IMR-90 (cell line): ENCODE measurements around the gene CWC27. TPM values are rescaled to one million over a fixed set of nuclear protein-coding genes. Genes with fewer than 3 reads are reported as not detected.
A peak's percentile ranks its signal among the peaks of the same experiment; 100 is the strongest.

Experiments
- ATAC-seq: fragments of 200-7000 bp; cut with Tn5 transposase; 2 replicates; pipeline ENCODE4 v1.9.1; 2020; ENCODE audit warnings: low read depth, mild to moderate bottlenecking, moderate library complexity
- BruUV-seq: library from RNA; stranded (reverse); fragments of 400-500 nt; replicated peaks from 2 replicates; lab custom pipeline; 2021; lab: Mats Ljungman, UMichigan
- CTCF ChIA-PET: fragments of 300-600 bp; formaldehyde crosslinking; extraction: SDS; loops from one replicate; lab custom pipeline; 2021; ENCODE audit warnings: antibody characterized with exemption; lab: Yijun Ruan, JAX
- POLR2A ChIA-PET: fragments of 300-600 bp; sonication (Branson Sonifier 250); formaldehyde crosslinking; loops from one replicate; lab custom pipeline; 2022; ENCODE audit warnings: antibody characterized with exemption; ENCODE audit not compliant: unreplicated experiment; lab: Charles Lee
- DNase-seq: peaks from one replicate; pipeline ENCODE4 v3.0.0; 2013
- H2AFZ ChIP-seq: replicated peaks from 2 replicates; pipeline ENCODE3; 2013; ENCODE audit warnings: low read length, mild to moderate bottlenecking; ENCODE audit not compliant: poor library complexity
- H2AK5ac ChIP-seq: 2 replicates; pipeline ENCODE4 v1.6.1; 2013; ENCODE audit warnings: low read depth, low read length, inconsistent platforms
- H2AK9ac ChIP-seq: replicated peaks from 2 replicates; pipeline ENCODE3; 2013; ENCODE audit warnings: mild to moderate bottlenecking, low read depth, low read length, moderate library complexity; ENCODE audit not compliant: poor library complexity
- H2BK120ac ChIP-seq: 2 replicates; pipeline ENCODE4 v1.6.1; 2013; ENCODE audit warnings: low read depth, low read length, inconsistent platforms
- H2BK15ac ChIP-seq: 3 replicates; pipeline ENCODE4 v1.6.1; 2013; ENCODE audit warnings: low read depth, low read length, inconsistent platforms
- H2BK20ac ChIP-seq: 2 replicates; pipeline ENCODE4 v1.6.1; 2013; ENCODE audit warnings: low read depth, mild to moderate bottlenecking, inconsistent platforms, low read length, moderate library complexity
- H2BK5ac ChIP-seq: 2 replicates; pipeline ENCODE4 v1.6.1; 2013; ENCODE audit warnings: mild to moderate bottlenecking, low read depth, low read length, inconsistent platforms; ENCODE audit not compliant: poor library complexity, severe bottlenecking
- H3K14ac ChIP-seq: replicated peaks from 2 replicates; pipeline ENCODE4 v1.6.1; 2013; ENCODE audit warnings: low read depth, low read length, inconsistent platforms
- H3K18ac ChIP-seq: 2 replicates; pipeline ENCODE4 v1.6.1; 2013; ENCODE audit warnings: low read depth, low read length, control low read depth
- H3K23ac ChIP-seq: 2 replicates; pipeline ENCODE4 v1.6.1; 2013; ENCODE audit warnings: low read depth, low read length, inconsistent platforms
- H3K27ac ChIP-seq: 2 replicates; pipeline ENCODE4 v1.5.1; 2013; ENCODE audit warnings: mild to moderate bottlenecking, control low read depth, low read length; ENCODE audit not compliant: insufficient read depth
- H3K27me3 ChIP-seq: 2 replicates; pipeline ENCODE4 v1.6.1; 2013; ENCODE audit warnings: low read length; ENCODE audit not compliant: control insufficient read depth, insufficient read depth
- H3K36me3 ChIP-seq: 2 replicates; pipeline ENCODE4 v1.6.1; 2013; ENCODE audit warnings: low read length, mixed read lengths; ENCODE audit not compliant: control insufficient read depth, insufficient read depth
- H3K4ac ChIP-seq: 2 replicates; pipeline ENCODE4 v1.6.1; 2013; ENCODE audit warnings: low read depth, low read length, inconsistent platforms
- H3K4me1 ChIP-seq: 2 replicates; pipeline ENCODE4 v1.6.1; 2013; ENCODE audit warnings: low read length, mixed read lengths; ENCODE audit not compliant: control insufficient read depth, insufficient read depth
- H3K4me2 ChIP-seq: 2 replicates; pipeline ENCODE4 v1.6.1; 2013; ENCODE audit warnings: low read depth, mild to moderate bottlenecking, control low read depth, low read length, moderate library complexity
- H3K4me3 ChIP-seq: 2 replicates; pipeline ENCODE4 v1.5.1; 2013; ENCODE audit warnings: low read depth, mild to moderate bottlenecking, control low read depth, low read length, moderate library complexity; ENCODE audit not compliant: insufficient read depth
- H3K56ac ChIP-seq: 2 replicates; pipeline ENCODE4 v1.6.1; 2013; ENCODE audit warnings: low read length, inconsistent platforms; ENCODE audit not compliant: insufficient read depth; ENCODE audit errors: extremely low read depth
- H3K79me1 ChIP-seq, 2 experiments: 2 replicates each; pipeline ENCODE4 v1.6.1; 2013; ENCODE audit warnings: low read length in 2 of 2, inconsistent platforms in 1 of 2, low read depth in 1 of 2
- H3K9ac ChIP-seq: 2 replicates; pipeline ENCODE4 v1.6.1; 2013; ENCODE audit warnings: low read depth, low read length, control low read depth
- H3K9me1 ChIP-seq: 2 replicates; pipeline ENCODE4 v1.6.1; 2013; ENCODE audit warnings: low read length, inconsistent platforms; ENCODE audit not compliant: insufficient read depth
- H3K9me3 ChIP-seq: 2 replicates; pipeline ENCODE4 v1.6.1; 2013; ENCODE audit warnings: low read length; ENCODE audit not compliant: control insufficient read depth, insufficient read depth
- H4K20me1 ChIP-seq: 2 replicates; pipeline ENCODE4 v1.6.1; 2013; ENCODE audit warnings: low read length, inconsistent platforms; ENCODE audit not compliant: insufficient read depth
- H4K5ac ChIP-seq: 2 replicates; pipeline ENCODE4 v1.6.1; 2013; ENCODE audit warnings: mild to moderate bottlenecking, low read depth, low read length, control low read depth
- H4K8ac ChIP-seq, 2 experiments: 2 replicates each; pipeline ENCODE4 v1.6.1; 2013; ENCODE audit warnings: low read depth in 2 of 2, low read length in 2 of 2, control low read depth in 1 of 2, inconsistent platforms in 1 of 2
- H4K91ac ChIP-seq: 2 replicates; pipeline ENCODE4 v1.6.1; 2013; ENCODE audit warnings: low read depth, low read length, inconsistent platforms; ENCODE audit not compliant: insufficient read depth
- BHLHE40 ChIP-seq: fragments of 150-350 bp; IDR thresholded peaks from 2 replicates; pipeline ENCODE4 v1.6.1; 2016; ENCODE audit warnings: mild to moderate bottlenecking, low read depth, low read length
- CEBPB ChIP-seq: IDR thresholded peaks from 2 replicates; pipeline ENCODE4 v1.6.1; 2012; ENCODE audit warnings: low read depth, low read length, improper control_type of control experiment
- CHD1 ChIP-seq: IDR thresholded peaks from 2 replicates; pipeline ENCODE4 v1.6.1; 2012; ENCODE audit warnings: low read depth, low read length, improper control_type of control experiment
- FOS ChIP-seq: fragments of 150-350 bp; IDR thresholded peaks from 2 replicates; pipeline ENCODE4 v1.6.1; 2016; ENCODE audit warnings: low read depth, low read length
- MAFK ChIP-seq: IDR thresholded peaks from 2 replicates; pipeline ENCODE4 v1.6.1; 2012; ENCODE audit warnings: low read depth, low read length, improper control_type of control experiment
- MAZ ChIP-seq: IDR thresholded peaks from 2 replicates; pipeline ENCODE4 v1.6.1; 2012; ENCODE audit warnings: low read depth, mild to moderate bottlenecking, low read length, improper control_type of control experiment, moderate library complexity, borderline replicate concordance
- MXI1 ChIP-seq: IDR thresholded peaks from 2 replicates; pipeline ENCODE4 v1.6.1; 2012; ENCODE audit warnings: low read depth, mild to moderate bottlenecking, low read length, moderate library complexity, borderline replicate concordance
- NFE2L2 ChIP-seq: fragments of 150-350 bp; IDR thresholded peaks from 2 replicates; pipeline ENCODE4 v1.6.1; 2016; ENCODE audit warnings: low read depth, mild to moderate bottlenecking, low read length
- POLR2A ChIP-seq: IDR thresholded peaks from 2 replicates; pipeline ENCODE4 v1.6.1; 2012; ENCODE audit warnings: mild to moderate bottlenecking, low read depth, low read length
- RCOR1 ChIP-seq: IDR thresholded peaks from 2 replicates; pipeline ENCODE4 v1.6.1; 2012; ENCODE audit warnings: mild to moderate bottlenecking, low read length, improper control_type of control experiment; ENCODE audit not compliant: insufficient replicate concordance
- RFX5 ChIP-seq: IDR thresholded peaks from 2 replicates; pipeline ENCODE4 v1.8.0; 2012; ENCODE audit warnings: low read depth, mild to moderate bottlenecking, low read length, moderate library complexity
- SMC3 ChIP-seq: fragments of 150-350 bp; IDR thresholded peaks from 2 replicates; pipeline ENCODE4 v1.6.1; 2016; ENCODE audit warnings: low read depth, mild to moderate bottlenecking, antibody characterized with exemption, low read length, moderate library complexity
- USF2 ChIP-seq: fragments of 150-350 bp; IDR thresholded peaks from 2 replicates; pipeline ENCODE4 v1.6.1; 2017; ENCODE audit warnings: mild to moderate bottlenecking, antibody characterized with exemption, low read length, low read depth
- WGBS, 2 experiments: methylation state at CpG; one replicate each; pipeline versions ENCODE4 v1.1.5 to v1.1.7; 2013; ENCODE audit warnings: missing lambda C conversion rate in 2 of 2; ENCODE audit not compliant: insufficient read length in 1 of 2; ENCODE audit errors: extremely low coverage in 2 of 2; 5-methylcytosine and 5-hydroxymethylcytosine counted together
- dilution Hi-C: fragments of 300-500 bp; cut with HindIII; formaldehyde crosslinking; loops from one replicate; pipeline ENCODE4 v1.14.3; 2018; ENCODE audit warnings: low sequenced_read_pairs; ENCODE audit not compliant: unreplicated experiment
- in situ Hi-C: fragments of 300-500 bp; cut with MboI; formaldehyde crosslinking; loops from 3 replicates; pipeline ENCODE4 v1.14.3; 2019; ENCODE audit warnings: low sequenced_read_pairs, inconsistent platforms, mixed read lengths
- intact Hi-C: fragments of 100-400 bp; cut with micrococcal nuclease; formaldehyde crosslinking; loops from 2 replicates; pipeline ENCODE4 v1.10.0; 2022
- polyA plus RNA-seq, 3 experiments: library from polyadenylated mRNA; depleted of rRNA; stranded (reverse); fragments of >200 nt; gene quantifications; 2 replicates each; pipeline ENCODE4 v1.2.3, GENCODE V29; 2012; ENCODE audit warnings: low replicate concordance in 1 of 3
- total RNA-seq: library from RNA; depleted of rRNA; stranded (reverse); fragments of >200 nt; gene quantifications from 2 replicates; pipeline ENCODE4 v1.2.3, GENCODE V29; 2012
- TF ChIP-seq, protein P1 (sequence below): conservative IDR thresholded peaks from 2 replicates; pipeline ENCODE4 v1.5.1; 2012; ENCODE audit warnings: mild to moderate bottlenecking, low read depth, low read length, improper control_type of control experiment

Gene CWC27
- total and polyA plus RNA-seq, 2 of the 4 experiments (the other 2 are of a cell fraction) = 13.3 to 17.1 TPM

GRCh38 chr5:65021527-65022226 lies 252.9 kb downstream of the CWC27 start:
- H3K36me3 ChIP-seq = no peaks in the 10 kb centered on the region
- ChIA-PET CTCF (no interaction called here), POLR2A (no interaction called here)
- peak overlapping the region; percentile 9; the same call in 1 of the 2 replicates for H2BK20ac ChIP-seq
- H2BK5ac ChIP-seq = peak overlapping the region; percentile 29
- peak overlapping the region; percentile 42; the same call in 1 of the 2 replicates for H4K5ac ChIP-seq
- H4K91ac ChIP-seq = peak overlapping the region; percentile 41
- peak overlapping the region; percentile 72; the same call in 1 of the 2 replicates for H3K18ac ChIP-seq
- peaks cover 6% of the 10 kb centered on the region; the same call in 1 of the 2 replicates for H3K4me1 ChIP-seq
- H2AFZ ChIP-seq = no peak overlapping the region
- H4K8ac ChIP-seq = peak overlapping the region in 1 of 2 experiments; percentile 18; a peak in 2 of 4 replicates
- dilution Hi-C loops (no loop called here), intact Hi-C loops (no loop called here), in situ Hi-C loops (no loop called here)
- H3K56ac ChIP-seq = no peak overlapping the region
- H3K4me2 ChIP-seq = no peak overlapping the region
- H3K23ac ChIP-seq = peak overlapping the region; percentile 75; the same call in 1 of the 2 replicates
- peak overlapping the region; percentile 29; the same call in 1 of the 2 replicates for H3K14ac ChIP-seq
- H3K9me3 ChIP-seq = no peaks in the 10 kb centered on the region
- no CpG with 5 or more reads among the region's 1 CpG for WGBS, 2 experiments
- H4K20me1 ChIP-seq = no peaks in the 10 kb centered on the region
- H2BK120ac ChIP-seq = no peak overlapping the region
- H2BK15ac ChIP-seq = peak overlapping the region; percentile 70; the same call in 1 of the 3 replicates
- ATAC-seq (no peak), DNase-seq (no peak)
- peak overlapping the region; percentile 3; the same call in 1 of the 2 replicates for H2AK5ac ChIP-seq
- no peaks in the 10 kb centered on the region for H3K27me3 ChIP-seq
- H3K4me3 ChIP-seq = no peak overlapping the region
- H3K27ac ChIP-seq = no peak overlapping the region
- H3K79me1 ChIP-seq = no peaks in the 10 kb centered on the region; a peak in 1 of 4 replicates
- BruUV-seq = no TSS peak
- H2AK9ac ChIP-seq = no peak overlapping the region
- peak overlapping the region; percentile 17; the same call in 1 of the 2 replicates for H3K4ac ChIP-seq
- peaks cover 3% of the 10 kb centered on the region; the same call in 1 of the 2 replicates for H3K9me1 ChIP-seq
- H3K9ac ChIP-seq = no peak overlapping the region
- TF ChIP-seq NFE2L2 = no peak
- no peak for TF ChIP-seq MAZ
- TF ChIP-seq, protein P1, sequence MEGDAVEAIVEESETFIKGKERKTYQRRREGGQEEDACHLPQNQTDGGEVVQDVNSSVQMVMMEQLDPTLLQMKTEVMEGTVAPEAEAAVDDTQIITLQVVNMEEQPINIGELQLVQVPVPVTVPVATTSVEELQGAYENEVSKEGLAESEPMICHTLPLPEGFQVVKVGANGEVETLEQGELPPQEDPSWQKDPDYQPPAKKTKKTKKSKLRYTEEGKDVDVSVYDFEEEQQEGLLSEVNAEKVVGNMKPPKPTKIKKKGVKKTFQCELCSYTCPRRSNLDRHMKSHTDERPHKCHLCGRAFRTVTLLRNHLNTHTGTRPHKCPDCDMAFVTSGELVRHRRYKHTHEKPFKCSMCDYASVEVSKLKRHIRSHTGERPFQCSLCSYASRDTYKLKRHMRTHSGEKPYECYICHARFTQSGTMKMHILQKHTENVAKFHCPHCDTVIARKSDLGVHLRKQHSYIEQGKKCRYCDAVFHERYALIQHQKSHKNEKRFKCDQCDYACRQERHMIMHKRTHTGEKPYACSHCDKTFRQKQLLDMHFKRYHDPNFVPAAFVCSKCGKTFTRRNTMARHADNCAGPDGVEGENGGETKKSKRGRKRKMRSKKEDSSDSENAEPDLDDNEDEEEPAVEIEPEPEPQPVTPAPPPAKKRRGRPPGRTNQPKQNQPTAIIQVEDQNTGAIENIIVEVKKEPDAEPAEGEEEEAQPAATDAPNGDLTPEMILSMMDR = no peak
- no peak for TF ChIP-seq SMC3
- TF ChIP-seq BHLHE40 = no peak
- no peak for TF ChIP-seq MAFK
- no peak for TF ChIP-seq MXI1
- no peak for TF ChIP-seq CEBPB
- no peak for TF ChIP-seq CHD1
- TF ChIP-seq RCOR1 = no peak
- no peak for TF ChIP-seq FOS
- TF ChIP-seq RFX5 = no peak
- TF ChIP-seq USF2 = no peak
- TF ChIP-seq POLR2A = no peak
